Measurements from ENCODE around the gene RHBDD1. TPM values are rescaled to one million over a fixed set of nuclear protein-coding genes. Genes with fewer than 3 reads are reported as not detected.

The RHBDD1 gene
- total RNA-seq, 2 experiments from 2014 or later: 37.6 to 40.8 TPM

GRCh38 chr2:226902041-226902966 lies 66.5 kb downstream of the RHBDD1 start:
- POLR2A ChIA-PET: interaction anchor here (1.0 kb wide), 1 partner anchor 67 kb away, joined by 4 read pairs; the partner anchor contains the start of gene RHBDD1
- CTCF ChIA-PET: no interaction called here

GRCh38 chr2:226903179-226903578 lies 67.3 kb downstream of the RHBDD1 start:
- CTCF ChIA-PET: no interaction called here
- POLR2A ChIA-PET: no interaction called here

- CTCF ChIA-PET: no interaction called here
- POLR2A ChIA-PET: interaction anchor here (0.6 kb wide), 2 partner anchors 8 to 479 kb away, joined by 3 read pairs; no protein-coding TSS in a partner anchor
Measured at GRCh38 chr2:226904592-226904991, 68.7 kb downstream of the RHBDD1 start.

GRCh38 chr2:226905718-226906117 lies 69.9 kb downstream of the RHBDD1 start:
- ChIA-PET CTCF (no interaction called here), POLR2A (no interaction called here)

GRCh38 chr2:226906163-226906693 lies 70.4 kb downstream of the RHBDD1 start:
- POLR2A ChIA-PET: no interaction called here
- CTCF ChIA-PET: no interaction called here

- CTCF ChIA-PET: interaction anchor here (0.7 kb wide), 1 partner anchor 69 kb away, joined by 3 read pairs; no protein-coding TSS in a partner anchor
- POLR2A ChIA-PET: no interaction called here
Measured at GRCh38 chr2:226909126-226909525, 73.3 kb downstream of the RHBDD1 start.

GRCh38 chr2:226909836-226910235 lies 74.0 kb downstream of the RHBDD1 start:
- POLR2A ChIA-PET: no interaction called here
- CTCF ChIA-PET: no interaction called here

GRCh38 chr2:226910384-226910783 lies 74.5 kb downstream of the RHBDD1 start:
- POLR2A ChIA-PET: no interaction called here
- CTCF ChIA-PET: no interaction called here

- POLR2A ChIA-PET: interaction anchor here (0.7 kb wide), 1 partner anchor 8 kb away, joined by 3 read pairs; no protein-coding TSS in a partner anchor
Measured at GRCh38 chr2:226911932-226912331, 76.1 kb downstream of the RHBDD1 start.

GRCh38 chr2:226913641-226914040 lies 77.8 kb downstream of the RHBDD1 start:
- ChIA-PET POLR2A (no interaction called here), CTCF (no interaction called here)

More at GRCh38 chr2:226911932-226912331, 76.1 kb downstream of the RHBDD1 start:
- CTCF ChIA-PET: no interaction called here

- CTCF ChIA-PET: no interaction called here
- POLR2A ChIA-PET: no interaction called here
Measured at GRCh38 chr2:226915846-226916360, 80.0 kb downstream of the RHBDD1 start.

- CTCF ChIA-PET: no interaction called here
- POLR2A ChIA-PET: no interaction called here
Measured at GRCh38 chr2:226916669-226917068, 80.8 kb downstream of the RHBDD1 start.

GRCh38 chr2:226932443-226932842 lies 96.6 kb downstream of the RHBDD1 start:
- ChIA-PET POLR2A (no interaction called here), CTCF (no interaction called here)

GRCh38 chr2:226934546-226935201 lies 98.8 kb downstream of the RHBDD1 start:
- CTCF ChIA-PET: no interaction called here
- POLR2A ChIA-PET: no interaction called here

- ChIA-PET POLR2A (no interaction called here), CTCF (no interaction called here)
Measured at GRCh38 chr2:226943862-226944620, 108.2 kb downstream of the RHBDD1 start.

GRCh38 chr2:226953206-226953605 lies 117.4 kb downstream of the RHBDD1 start:
- POLR2A ChIA-PET: no interaction called here
- CTCF ChIA-PET: no interaction called here

- ChIA-PET CTCF (no interaction called here), POLR2A (no interaction called here)
Measured at GRCh38 chr2:226953826-226954225, 118.0 kb downstream of the RHBDD1 start.

- CTCF ChIA-PET: no interaction called here
- POLR2A ChIA-PET: no interaction called here
Measured at GRCh38 chr2:226956659-226957058, 120.8 kb downstream of the RHBDD1 start.

GRCh38 chr2:226959418-226959817 lies 123.6 kb downstream of the RHBDD1 start:
- ChIA-PET CTCF (no interaction called here), POLR2A (no interaction called here)

- ChIA-PET POLR2A (no interaction called here), CTCF (no interaction called here)
Measured at GRCh38 chr2:226962176-226962773, 126.4 kb downstream of the RHBDD1 start.

Data from activated CD8-positive, alpha-beta memory T cell treated with anti-CD3 and anti-CD28 coated beads for 36 hours (primary cell).